ENCODE measurements around the gene ARPC1A.

GRCh38 chr7:99396418-99397296, 71.0 kb downstream of the ARPC1A start:
- TF ChIP-seq CTCF (IDR thresholded peaks at IDR 0.05) = no peak
- TF ChIP-seq POLR2A (IDR thresholded peaks at IDR 0.05) = no peak
